ENCODE measurements around the gene RCAN3.

Gene RCAN3

GRCh38 chr1:24562625-24563024, 60.0 kb downstream of the RCAN3 start:
- TF ChIP-seq CTCF (conservative IDR thresholded peaks at IDR 0.05), result no peak
- H3K27ac ChIP-seq, result peak overlapping the region; percentile 51

- TF ChIP-seq CTCF (conservative IDR thresholded peaks at IDR 0.05), result no peak
Measured at GRCh38 chr1:24564695-24565094, 62.1 kb downstream of the RCAN3 start.

GRCh38 chr1:24566236-24566867, 63.7 kb downstream of the RCAN3 start:
- no peak overlapping the region for H3K27ac ChIP-seq
- no peak for TF ChIP-seq CTCF (conservative IDR thresholded peaks at IDR 0.05)

More at GRCh38 chr1:24564695-24565094, 62.1 kb downstream of the RCAN3 start:
- no peak overlapping the region for H3K27ac ChIP-seq

- peak overlapping the region; percentile 29 for H3K27ac ChIP-seq
Measured at GRCh38 chr1:24567792-24568388, 65.3 kb downstream of the RCAN3 start.

GRCh38 chr1:24568475-24568874, 65.8 kb downstream of the RCAN3 start:
- peak overlapping the region; percentile 29 for H3K27ac ChIP-seq
- no peak for TF ChIP-seq CTCF (conservative IDR thresholded peaks at IDR 0.05)

More at GRCh38 chr1:24567792-24568388, 65.3 kb downstream of the RCAN3 start:
- peak; percentile 20; the same call in 1 of the 2 replicates for TF ChIP-seq CTCF (conservative IDR thresholded peaks at IDR 0.05)

- H3K27ac ChIP-seq, result no peak overlapping the region
- TF ChIP-seq CTCF (conservative IDR thresholded peaks at IDR 0.05), result no peak
Measured at GRCh38 chr1:24570265-24571125, 67.9 kb downstream of the RCAN3 start.

GRCh38 chr1:24572301-24572700, 69.7 kb downstream of the RCAN3 start:
- no peak for TF ChIP-seq CTCF (conservative IDR thresholded peaks at IDR 0.05)

More at GRCh38 chr1:24572301-24572700, 69.7 kb downstream of the RCAN3 start:
- H3K27ac ChIP-seq, result no peak overlapping the region

Data from VCaP (cell line).